MM.1S (cell line): ENCODE results near the gene SPEF2.

Experiments used
- DNase-seq: peaks from one replicate; pipeline ENCODE4 v3.0.0-alpha.2; 2015
- H2AFZ ChIP-seq: fragments of 300-600 bp; sonication (generic); 2 replicates; pipeline ENCODE4 v1.6.0; 2016; ENCODE audit warnings: antibody characterized with exemption, low read length
- H3F3A ChIP-seq: fragments of 300-600 bp; sonication (generic); 2 replicates; pipeline ENCODE4 v1.6.1; 2016; ENCODE audit warnings: mild to moderate bottlenecking, antibody characterized with exemption, low read length, moderate library complexity, mixed read lengths; ENCODE audit not compliant: insufficient read depth
- H3K27ac ChIP-seq: fragments of 300-600 bp; sonication (generic); 2 replicates; pipeline ENCODE4 v1.5.1; 2016; ENCODE audit warnings: mild to moderate bottlenecking, low read length
- H3K27me3 ChIP-seq: fragments of 300-600 bp; sonication (generic); replicated peaks from 2 replicates; pipeline ENCODE4 v1.6.0; 2016; ENCODE audit warnings: low read length; ENCODE audit not compliant: insufficient read depth
- H3K36me3 ChIP-seq: fragments of 300-600 bp; sonication (generic); replicated peaks from 2 replicates; pipeline ENCODE4 v1.6.1; 2016; ENCODE audit warnings: mild to moderate bottlenecking, low read length, mixed read lengths; ENCODE audit not compliant: insufficient read depth
- H3K4me1 ChIP-seq: fragments of 300-600 bp; sonication (generic); 2 replicates; pipeline ENCODE4 v1.6.1; 2016; ENCODE audit warnings: low read length, mixed read lengths
- H3K4me2 ChIP-seq: fragments of 300-600 bp; sonication (generic); 2 replicates; pipeline ENCODE4 v1.6.0; 2016; ENCODE audit warnings: low read depth, low read length
- H3K4me3 ChIP-seq: fragments of 300-600 bp; sonication (generic); 2 replicates; pipeline ENCODE4 v1.5.1; 2016; ENCODE audit warnings: low read length, mixed read lengths
- H3K79me2 ChIP-seq: fragments of 300-600 bp; sonication (generic); 2 replicates; pipeline ENCODE4 v1.6.1; 2016; ENCODE audit warnings: mixed run types, low read length, mixed read lengths
- H3K9ac ChIP-seq: fragments of 300-600 bp; sonication (generic); 2 replicates; pipeline ENCODE4 v1.6.1; 2016; ENCODE audit warnings: low read length, mixed read lengths
- H3K9me2 ChIP-seq: fragments of 300-600 bp; sonication (generic); replicated peaks from 2 replicates; pipeline ENCODE4 v1.6.1; 2016; ENCODE audit warnings: mild to moderate bottlenecking, low read length, mixed read lengths; ENCODE audit not compliant: insufficient read depth
- H3K9me3 ChIP-seq: fragments of 300-600 bp; sonication (generic); replicated peaks from 2 replicates; pipeline ENCODE4 v1.6.1; 2016; ENCODE audit warnings: mild to moderate bottlenecking, low read length, mixed read lengths; ENCODE audit not compliant: insufficient read depth
- H4K20me1 ChIP-seq: fragments of 300-600 bp; sonication (generic); 2 replicates; pipeline ENCODE4 v1.6.1; 2016; ENCODE audit warnings: mild to moderate bottlenecking, low read length, moderate library complexity, mixed read lengths; ENCODE audit not compliant: insufficient read depth
- EZH2 ChIP-seq: fragments of 300-600 bp; sonication (generic); optimal IDR thresholded peaks from 2 replicates; pipeline ENCODE3; 2017; ENCODE audit warnings: low read depth, mild to moderate bottlenecking, antibody characterized with exemption, low read length, mixed read lengths
- EZH2phosphoT487 ChIP-seq: fragments of 300-600 bp; sonication (generic); IDR thresholded peaks from 2 replicates; pipeline ENCODE4 v1.6.1; 2018; ENCODE audit warnings: antibody characterized with exemption, low read length
- TF ChIP-seq, protein P1 (sequence below): fragments of 300-600 bp; sonication (generic); IDR thresholded peaks from 2 replicates; pipeline ENCODE4 v1.5.1; 2016; ENCODE audit warnings: antibody characterized with exemption, low read length, mixed read lengths

SPEF2 gene

DNA sequence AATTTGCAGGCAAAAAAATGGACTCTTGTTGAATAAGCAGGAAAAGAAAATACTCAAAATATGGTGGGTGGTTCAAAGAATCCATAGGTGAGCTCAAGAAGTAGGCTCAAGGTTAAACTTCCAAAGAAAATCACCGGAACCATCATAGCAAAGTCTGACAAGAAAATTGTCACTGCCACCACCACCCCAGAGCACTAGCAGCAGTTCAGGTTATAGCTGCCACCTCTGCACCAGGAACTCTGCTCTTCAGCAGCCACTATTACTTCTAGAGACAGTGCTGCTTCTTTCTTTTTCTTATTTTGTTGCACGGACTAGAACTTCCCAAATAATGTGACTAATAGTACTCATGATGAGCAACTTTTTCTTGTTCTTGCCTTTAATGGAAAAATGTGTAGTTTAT lies 70.3 kb downstream of the SPEF2 start:
- H3K4me1 ChIP-seq: no peaks in the 10 kb centered on the region
- H3K36me3 ChIP-seq: no peaks in the 10 kb centered on the region
- TF ChIP-seq, protein P1, sequence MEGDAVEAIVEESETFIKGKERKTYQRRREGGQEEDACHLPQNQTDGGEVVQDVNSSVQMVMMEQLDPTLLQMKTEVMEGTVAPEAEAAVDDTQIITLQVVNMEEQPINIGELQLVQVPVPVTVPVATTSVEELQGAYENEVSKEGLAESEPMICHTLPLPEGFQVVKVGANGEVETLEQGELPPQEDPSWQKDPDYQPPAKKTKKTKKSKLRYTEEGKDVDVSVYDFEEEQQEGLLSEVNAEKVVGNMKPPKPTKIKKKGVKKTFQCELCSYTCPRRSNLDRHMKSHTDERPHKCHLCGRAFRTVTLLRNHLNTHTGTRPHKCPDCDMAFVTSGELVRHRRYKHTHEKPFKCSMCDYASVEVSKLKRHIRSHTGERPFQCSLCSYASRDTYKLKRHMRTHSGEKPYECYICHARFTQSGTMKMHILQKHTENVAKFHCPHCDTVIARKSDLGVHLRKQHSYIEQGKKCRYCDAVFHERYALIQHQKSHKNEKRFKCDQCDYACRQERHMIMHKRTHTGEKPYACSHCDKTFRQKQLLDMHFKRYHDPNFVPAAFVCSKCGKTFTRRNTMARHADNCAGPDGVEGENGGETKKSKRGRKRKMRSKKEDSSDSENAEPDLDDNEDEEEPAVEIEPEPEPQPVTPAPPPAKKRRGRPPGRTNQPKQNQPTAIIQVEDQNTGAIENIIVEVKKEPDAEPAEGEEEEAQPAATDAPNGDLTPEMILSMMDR: no peak
- TF ChIP-seq EZH2phosphoT487: no peak
- TF ChIP-seq EZH2: no peak
- H3K4me2 ChIP-seq: no peak overlapping the region
- H3K9me3 ChIP-seq: no peaks in the 10 kb centered on the region
- no peak for DNase-seq
- H3K4me3 ChIP-seq: no peak overlapping the region
- no peak overlapping the region for H3K9ac ChIP-seq
- no peaks in the 10 kb centered on the region for H3K27me3 ChIP-seq
- no peaks in the 10 kb centered on the region; the same call in 1 of the 2 replicates for H3K9me2 ChIP-seq
- H3K79me2 ChIP-seq: no peaks in the 10 kb centered on the region
- H2AFZ ChIP-seq: no peak overlapping the region
- no peaks in the 10 kb centered on the region for H4K20me1 ChIP-seq
- H3F3A ChIP-seq: no peaks in the 10 kb centered on the region
- H3K27ac ChIP-seq: no peak overlapping the region

DNA sequence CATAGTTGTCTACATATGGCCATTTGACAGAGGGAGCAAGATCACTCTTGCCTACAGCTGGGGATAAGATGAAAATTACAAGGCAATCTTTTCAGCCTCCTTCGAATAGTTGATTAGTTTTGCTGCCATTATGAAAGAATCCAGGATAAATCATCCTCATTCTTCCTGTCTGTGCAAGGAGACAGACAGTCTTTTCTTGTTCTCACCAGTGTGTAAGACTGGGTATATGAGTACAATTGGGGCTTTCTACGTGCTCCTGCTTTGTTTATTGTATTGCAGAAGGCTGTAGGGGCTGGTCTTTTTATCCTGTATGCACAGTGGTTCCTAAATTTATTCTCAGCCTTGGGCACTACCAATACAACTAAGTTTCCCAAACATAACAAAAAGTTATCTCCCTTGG lies 76.8 kb downstream of the SPEF2 start:
- no peak overlapping the region for H3K4me3 ChIP-seq
- no peaks in the 10 kb centered on the region for H3K4me1 ChIP-seq
- no peak overlapping the region for H3K4me2 ChIP-seq
- no peak for DNase-seq
- no peaks in the 10 kb centered on the region for H3K36me3 ChIP-seq
- no peak overlapping the region for H3K9ac ChIP-seq
- no peaks in the 10 kb centered on the region for H3K9me3 ChIP-seq
- TF ChIP-seq, protein P1: no peak
- TF ChIP-seq EZH2phosphoT487: no peak
- no peak for TF ChIP-seq EZH2
- H3K27me3 ChIP-seq: no peaks in the 10 kb centered on the region
- H2AFZ ChIP-seq: no peak overlapping the region
- no peak overlapping the region for H3K27ac ChIP-seq
- H3F3A ChIP-seq: no peaks in the 10 kb centered on the region
- H3K9me2 ChIP-seq: no peaks in the 10 kb centered on the region
- H3K79me2 ChIP-seq: no peaks in the 10 kb centered on the region
- no peaks in the 10 kb centered on the region for H4K20me1 ChIP-seq

DNA sequence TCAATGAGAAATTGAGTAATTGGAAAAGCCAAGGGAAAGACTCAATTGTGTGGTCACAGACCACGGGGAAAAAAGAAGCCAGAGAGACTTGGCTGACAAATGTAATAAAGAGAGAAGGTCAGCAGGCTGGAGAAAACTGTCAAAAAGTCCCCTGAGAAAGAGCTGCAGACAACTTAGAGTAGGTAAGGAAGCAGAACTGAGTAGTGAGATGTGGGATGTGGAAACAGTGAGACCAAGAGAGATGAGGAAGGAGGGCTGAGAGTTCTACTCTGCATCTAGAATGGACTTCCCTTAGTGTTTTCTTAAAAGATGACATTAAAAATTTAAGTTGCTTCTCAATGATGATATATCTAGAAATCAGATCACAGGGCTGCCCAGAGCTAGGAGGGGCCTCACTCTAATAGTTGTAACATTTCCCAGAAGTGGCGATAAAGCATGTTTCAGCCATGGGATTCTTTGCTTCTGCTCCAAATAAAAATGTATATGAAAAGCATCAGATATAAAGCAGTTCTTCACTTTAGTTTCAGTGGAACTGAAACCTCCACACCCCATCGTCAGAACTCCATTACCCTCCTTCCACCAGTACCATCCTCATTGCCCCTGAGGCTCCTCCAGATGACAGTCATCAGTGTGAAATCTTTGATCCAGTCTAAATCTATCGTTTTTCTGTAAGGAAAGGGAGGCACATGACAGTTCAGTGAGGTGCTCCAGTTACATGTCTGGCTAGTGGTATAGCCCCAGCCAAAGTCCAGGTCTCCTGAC lies 80.6 kb downstream of the SPEF2 start:
- no peaks in the 10 kb centered on the region for H3K4me1 ChIP-seq

More for the DNA sequence above, 80.6 kb downstream of the SPEF2 start:
- Histone ChIP-seq H3K79me2 (no peaks in the 10 kb centered on the region), H3K9me3 (no peaks in the 10 kb centered on the region), H3K9me2 (no peaks in the 10 kb centered on the region), H3K4me3 (no peak overlapping the region), H2AFZ (no peak overlapping the region), H3K36me3 (no peaks in the 10 kb centered on the region), H4K20me1 (no peaks in the 10 kb centered on the region), H3K27me3 (no peaks in the 10 kb centered on the region), H3K27ac (no peak overlapping the region), H3F3A (no peaks in the 10 kb centered on the region), H3K9ac (no peak overlapping the region), H3K4me2 (no peak overlapping the region)
- no peak for DNase-seq
- no peak for TF ChIP-seq EZH2
- TF ChIP-seq, protein P1: no peak
- no peak for TF ChIP-seq EZH2phosphoT487
